T-helper 22 cell (primary cell): ENCODE data around the gene CD19.
"Not testable (repeated sequence)": the region's sequence is repeated elsewhere in the genome, so short reads cannot be mapped to it uniquely, and the experiment has no call there.

Experiments
- DNase-seq: peaks from one replicate; pipeline ENCODE4 v3.0.0-alpha.2; 2020; ENCODE audit warnings: low read depth

Gene CD19

DNA sequence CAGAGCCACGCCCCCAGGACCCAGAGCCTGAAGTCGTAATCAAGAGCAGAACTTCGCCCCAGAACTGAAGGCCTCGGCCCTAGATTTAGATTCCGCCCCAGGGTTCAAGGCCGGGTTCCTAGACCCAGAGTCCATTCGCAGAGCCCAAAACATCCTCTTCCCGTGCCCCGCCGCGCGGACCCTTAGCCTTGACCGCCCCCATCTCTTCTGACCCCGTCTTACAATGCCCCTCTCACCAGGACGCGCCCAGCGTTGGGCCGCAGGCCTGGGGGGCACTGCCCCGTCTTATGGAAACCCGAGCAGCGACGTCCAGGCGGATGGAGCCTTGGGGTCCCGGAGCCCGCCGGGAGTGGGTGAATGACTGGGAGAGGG is 5.0 kb downstream of the CD19 start:
- no peak for DNase-seq

DNA sequence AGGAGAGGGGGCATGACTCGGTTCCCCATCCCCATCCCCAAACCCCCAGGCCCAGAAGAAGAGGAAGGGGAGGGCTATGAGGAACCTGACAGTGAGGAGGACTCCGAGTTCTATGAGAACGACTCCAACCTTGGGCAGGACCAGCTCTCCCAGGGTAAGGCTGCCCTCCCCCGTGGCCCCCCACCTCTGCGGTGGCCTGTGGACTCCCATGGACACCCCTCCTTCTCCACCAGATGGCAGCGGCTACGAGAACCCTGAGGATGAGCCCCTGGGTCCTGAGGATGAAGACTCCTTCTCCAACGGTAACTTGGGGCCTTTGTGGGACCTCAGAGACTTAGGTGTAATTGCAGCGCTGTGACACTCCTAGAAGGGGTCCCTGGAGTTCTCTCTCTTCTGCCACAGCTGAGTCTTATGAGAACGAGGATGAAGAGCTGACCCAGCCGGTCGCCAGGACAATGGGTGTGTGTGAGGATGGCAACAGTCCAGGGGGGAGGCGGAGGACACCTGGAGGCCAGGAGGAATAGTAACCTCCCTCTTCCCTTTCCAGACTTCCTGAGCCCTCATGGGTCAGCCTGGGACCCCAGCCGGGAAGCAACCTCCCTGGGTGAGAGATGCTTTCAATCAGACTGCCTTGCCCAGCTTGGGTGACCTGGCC is 5.6 kb downstream of the CD19 start:
- DNase-seq = no peak

DNA sequence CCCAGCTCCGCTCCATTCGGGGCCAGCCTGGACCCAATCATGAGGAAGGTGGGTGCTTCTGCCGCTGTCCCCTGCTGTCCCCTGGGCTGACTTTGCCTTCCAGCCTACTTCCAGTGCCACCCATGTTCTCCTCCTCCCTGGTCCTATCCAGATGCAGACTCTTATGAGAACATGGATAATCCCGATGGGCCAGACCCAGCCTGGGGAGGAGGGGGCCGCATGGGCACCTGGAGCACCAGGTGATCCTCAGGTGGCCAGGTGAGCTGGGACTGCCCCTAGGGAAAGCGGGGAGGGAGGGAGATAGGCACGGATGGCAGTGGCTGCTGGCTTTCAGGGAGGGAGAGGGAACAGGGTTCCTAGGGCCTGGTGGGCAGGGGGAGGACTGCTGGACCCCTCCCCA is 7.0 kb downstream of the CD19 start:
- DNase-seq = no peak

- DNase-seq = not testable (repeated sequence)
These were observed 8.1 kb downstream of the CD19 start for GRCh38 chr16:28939825-28940224.

DNA sequence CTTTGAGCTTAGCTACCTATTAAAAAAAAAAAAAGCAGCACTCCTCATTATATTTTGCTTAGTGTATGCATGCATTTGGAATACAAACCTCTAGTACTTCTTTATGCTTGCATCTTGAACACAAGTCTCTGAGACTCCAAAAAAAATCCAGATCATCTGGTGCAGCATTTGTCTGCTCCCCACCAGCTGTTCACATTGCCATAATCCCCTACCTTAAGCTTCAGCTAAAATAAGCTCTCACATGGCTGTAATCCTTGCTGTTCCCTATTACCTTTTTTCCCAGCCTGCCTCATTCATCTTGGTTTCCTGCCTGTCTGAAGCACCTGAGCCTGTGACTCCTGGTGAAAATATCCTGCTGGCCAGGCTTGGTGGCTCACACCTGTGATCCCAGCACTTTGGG is 11.5 kb downstream of the CD19 start:
- DNase-seq = no peak

DNA sequence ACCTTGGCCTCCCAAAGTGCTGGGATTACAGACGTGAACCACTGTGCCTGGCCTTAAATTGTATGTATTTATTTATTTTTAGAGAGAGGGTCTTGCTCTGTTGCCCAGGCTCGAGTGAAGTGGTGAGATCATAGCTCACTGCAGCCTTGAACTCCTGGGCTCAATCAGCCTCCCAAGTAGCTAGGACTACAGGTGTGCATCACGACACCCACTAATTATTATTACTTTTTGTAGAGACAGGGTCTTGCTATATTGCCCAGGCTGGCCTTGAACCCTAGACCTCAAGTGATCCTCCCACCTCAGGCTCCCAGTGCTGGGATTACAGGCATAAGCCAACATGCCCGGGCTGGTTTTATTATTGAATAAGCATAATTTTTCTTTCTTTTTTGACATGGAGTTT is 14.9 kb downstream of the CD19 start:
- no peak for DNase-seq

DNA sequence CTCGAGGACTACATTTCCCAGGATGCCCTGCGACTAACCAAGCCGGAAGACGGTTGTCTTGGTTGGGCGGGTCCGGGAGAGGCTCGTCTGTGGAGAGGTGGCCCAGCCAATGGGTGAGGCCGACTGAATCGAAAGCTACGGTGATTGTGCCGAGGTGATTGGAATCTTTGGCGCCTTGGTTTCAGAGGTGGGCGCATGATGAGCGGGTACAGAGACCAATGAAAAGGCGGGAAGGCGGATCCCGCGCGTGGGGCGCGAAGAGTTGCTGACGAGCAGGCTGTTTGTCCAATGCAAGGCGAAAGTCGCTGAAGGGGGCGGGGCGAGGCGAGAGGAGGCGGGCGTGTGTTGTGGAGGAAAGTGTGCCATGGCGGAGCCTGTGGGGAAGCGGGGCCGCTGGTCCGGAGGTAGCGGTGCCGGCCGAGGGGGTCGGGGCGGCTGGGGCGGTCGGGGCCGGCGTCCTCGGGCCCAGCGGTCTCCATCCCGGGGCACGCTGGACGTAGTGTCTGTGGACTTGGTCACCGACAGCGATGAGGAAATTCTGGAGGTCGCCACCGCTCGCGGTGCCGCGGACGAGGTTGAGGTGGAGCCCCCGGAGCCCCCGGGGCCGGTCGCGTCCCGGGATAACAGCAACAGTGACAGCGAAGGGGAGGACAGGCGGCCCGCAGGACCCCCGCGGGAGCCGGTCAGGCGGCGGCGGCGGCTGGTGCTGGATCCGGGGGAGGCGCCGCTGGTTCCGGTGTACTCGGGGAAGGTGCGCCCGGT is 19.1 kb downstream of the CD19 start, which contains the start of gene NFATC2IP:
TSS of gene NFATC2IP (plus strand) at position 290 of the 762 bp plus-strand sequence. CDS start at position 365, 75 bp downstream.
- peak; percentile 98 for DNase-seq

DNA sequence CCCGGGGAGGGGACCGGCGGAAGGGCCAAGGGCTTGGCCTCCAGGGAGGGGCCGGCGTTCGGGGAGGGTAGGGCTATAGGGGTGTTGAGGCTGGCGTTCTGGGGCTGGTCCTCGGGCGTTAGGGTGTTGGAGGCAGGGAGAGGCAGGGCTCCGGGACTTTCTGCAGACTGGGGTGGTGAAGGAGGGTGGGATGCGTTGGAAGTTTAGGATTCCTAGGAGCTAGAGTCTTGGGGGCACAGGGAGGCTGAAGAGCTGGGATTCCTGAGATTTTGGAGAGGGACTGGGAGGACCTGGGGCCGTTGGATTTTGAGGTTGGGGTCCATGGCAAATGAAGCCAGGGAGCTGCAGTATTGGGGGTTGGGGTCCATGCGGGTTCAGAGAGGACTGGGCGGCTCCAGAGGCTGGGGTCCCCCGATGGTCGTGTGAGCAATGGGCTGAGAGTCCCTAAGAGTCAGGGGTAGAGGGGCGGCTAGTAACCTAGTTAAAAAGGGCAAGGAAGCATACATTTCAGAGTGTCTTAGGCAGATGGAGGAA is 19.7 kb downstream of the CD19 start:
- DNase-seq = no peak

GRCh38 chr16:28958216-28958615 is 26.4 kb downstream of the CD19 start:
- DNase-seq = no peak

DNA sequence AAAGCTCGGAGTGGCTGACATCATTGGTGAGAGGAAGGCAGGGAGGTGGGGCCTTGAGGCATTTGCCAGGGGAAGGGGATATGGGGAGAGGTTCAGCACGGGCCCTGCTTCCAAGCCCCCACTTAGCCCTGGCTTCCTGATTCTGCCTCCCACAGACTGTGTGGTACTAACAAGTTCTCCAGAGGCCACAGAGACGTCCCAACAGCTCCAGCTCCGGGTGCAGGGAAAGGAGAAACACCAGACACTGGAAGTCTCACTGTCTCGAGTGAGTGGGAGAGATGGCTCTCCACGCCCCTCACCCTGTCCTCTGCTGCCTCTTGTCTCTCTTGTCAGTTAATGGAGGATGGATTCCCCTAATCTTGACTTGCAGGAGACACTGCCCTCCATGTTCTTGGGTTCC is 27.1 kb downstream of the CD19 start:
- DNase-seq = no peak

DNA sequence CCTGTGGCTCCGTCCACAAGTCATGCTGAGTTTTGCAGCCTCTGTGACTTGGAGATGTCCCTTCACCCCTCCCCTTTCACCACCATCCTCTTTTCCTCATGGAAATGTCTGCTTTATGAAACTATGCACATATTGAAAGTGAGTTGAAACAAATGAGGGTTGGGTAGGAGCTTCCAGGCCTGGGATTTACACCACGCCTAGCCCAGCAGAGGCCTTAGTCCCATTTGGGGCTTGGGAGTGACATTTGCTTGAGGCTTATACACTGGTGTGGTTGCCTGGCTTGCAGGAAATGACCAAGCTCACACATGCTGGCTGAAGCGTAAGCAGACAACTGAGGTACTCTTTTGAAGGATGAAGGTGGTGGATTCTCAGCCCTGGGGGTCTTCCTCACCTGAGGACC is 32.3 kb downstream of the CD19 start:
- no peak for DNase-seq

- DNase-seq = no peak
These were observed 32.7 kb downstream of the CD19 start for GRCh38 chr16:28964496-28964895.

DNA sequence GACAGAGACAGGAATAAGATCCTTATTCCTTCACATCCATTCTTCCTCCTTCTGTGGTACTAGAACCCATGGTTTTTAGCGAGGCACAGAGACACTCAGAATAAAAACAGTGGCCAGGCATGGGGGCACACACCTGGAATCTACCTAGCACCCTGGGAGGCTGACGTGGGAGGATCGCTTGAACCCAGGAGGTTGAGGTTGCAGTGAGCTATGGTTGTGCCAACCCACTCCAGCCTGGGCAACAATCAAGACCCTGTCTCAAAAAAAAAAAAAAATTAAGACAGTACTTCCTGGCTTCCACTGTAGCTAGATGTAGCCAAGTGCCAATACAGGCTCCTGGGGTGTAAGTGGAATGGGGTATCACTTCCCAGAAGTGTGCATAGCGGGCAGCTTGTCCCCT is 35.4 kb downstream of the CD19 start:
- no peak for DNase-seq

DNA sequence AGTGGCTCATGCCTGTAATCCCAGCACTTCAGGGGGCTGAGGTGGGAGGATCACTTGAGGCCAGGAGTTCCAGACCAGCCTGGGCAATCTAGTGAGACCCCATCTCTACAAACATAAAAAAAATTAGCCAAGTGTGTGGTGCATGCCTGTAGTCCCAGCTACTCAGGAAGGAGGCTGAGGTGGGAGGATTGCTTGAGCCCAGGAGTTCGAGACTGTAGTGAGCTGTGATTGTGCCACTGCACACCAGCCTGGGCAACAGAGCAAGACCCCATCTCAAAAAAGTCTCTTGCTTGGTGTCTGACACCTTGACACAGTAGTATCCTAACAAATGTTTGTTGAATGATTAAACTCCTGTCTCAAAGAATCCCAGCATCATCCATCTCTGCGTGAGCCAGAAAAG is 37.9 kb downstream of the CD19 start:
- DNase-seq = not testable (repeated sequence)

- DNase-seq = no peak
These were observed 42.3 kb downstream of the CD19 start for GRCh38 chr16:28974007-28974436.

GRCh38 chr16:28974437-28975157 is 42.8 kb downstream of the CD19 start, which contains the start of gene SPNS1:
Gene SPNS1 (plus strand): TSS chr16:28974778. CDS start chr16:28975152, 374 bp downstream.
- peak; percentile 82 for DNase-seq

- DNase-seq = no peak
These were observed 43.4 kb downstream of the CD19 start for GRCh38 chr16:28975158-28975599.

- no peak for DNase-seq
These were observed 46.2 kb downstream of the CD19 start for GRCh38 chr16:28977703-28978662.

GRCh38 chr16:28980330-28980729 is 48.6 kb downstream of the CD19 start:
- not testable (repeated sequence) for DNase-seq

DNA sequence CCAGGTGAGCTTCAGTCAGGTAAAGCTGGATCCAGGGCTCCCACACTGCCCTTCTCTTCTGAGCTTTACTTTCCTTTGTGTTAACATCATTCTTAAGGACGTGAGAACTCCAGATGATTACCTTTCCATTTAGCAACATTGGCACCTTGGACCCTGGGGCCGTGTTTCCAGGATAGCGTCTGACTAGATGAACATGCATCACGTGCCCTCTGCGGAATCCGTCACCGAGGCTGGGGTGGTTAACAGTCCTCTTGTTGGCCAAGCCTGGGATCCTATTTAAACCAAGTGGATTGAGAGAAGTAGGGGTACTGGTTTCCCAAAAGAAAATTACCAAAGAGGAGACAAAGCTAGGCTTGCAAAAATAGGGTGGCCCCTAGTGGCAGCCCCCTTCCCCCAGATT is 49.2 kb downstream of the CD19 start:
- DNase-seq = no peak

DNA sequence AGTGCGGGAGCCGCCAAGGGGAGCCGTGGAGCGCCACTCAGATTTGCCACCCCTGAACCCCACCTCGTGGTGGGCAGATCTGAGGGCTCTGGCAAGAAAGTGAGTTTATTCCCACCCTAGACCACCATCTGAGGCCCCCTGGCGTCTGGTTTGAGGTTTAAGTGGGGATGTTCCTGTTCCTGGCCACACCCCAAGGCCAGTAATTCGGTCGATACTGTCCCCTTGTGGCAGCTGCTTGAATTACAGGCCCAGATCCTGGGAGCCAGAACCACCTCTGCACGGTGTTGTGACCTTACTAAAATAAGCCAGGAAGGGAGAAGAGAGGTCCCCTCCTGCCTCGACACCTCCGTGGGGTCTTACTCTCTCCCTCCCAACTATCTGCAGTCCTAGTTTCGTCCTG is 49.7 kb downstream of the CD19 start:
- no peak for DNase-seq
